GM23338 (cell line): Measurements from ENCODE around the gene NELFCD. TPM values are rescaled to one million over a fixed set of nuclear protein-coding genes. Genes with fewer than 3 reads are reported as not detected.

Experiments used
- ATAC-seq: fragments of 200-7000 bp; cut with Tn5 transposase; 3 replicates; pipeline ENCODE4 v1.9.1; 2020
- DNase-seq: peaks from one replicate; pipeline ENCODE4 v3.0.0-alpha.2; 2015; ENCODE audit warnings: low spot score
- H2AFZ ChIP-seq: fragments of 200-600 bp; sonication (generic); 2 replicates; pipeline ENCODE4 v1.8.0; 2016; ENCODE audit warnings: antibody characterized with exemption, mild to moderate bottlenecking, moderate library complexity
- H3F3A ChIP-seq: fragments of 200-600 bp; sonication (generic); replicated peaks from 2 replicates; pipeline ENCODE4 v1.8.0; 2017; ENCODE audit warnings: antibody characterized with exemption, mixed run types, low read depth
- H3K27ac ChIP-seq: fragments of 200-600 bp; sonication (generic); 2 replicates; pipeline ENCODE4 v1.6.1; 2016; ENCODE audit warnings: low read depth
- H3K27me3 ChIP-seq: fragments of 200-600 bp; sonication (generic); 2 replicates; pipeline ENCODE4 v1.8.0; 2016; ENCODE audit warnings: mild to moderate bottlenecking, mixed run types, moderate library complexity; ENCODE audit not compliant: insufficient read depth
- H3K36me3 ChIP-seq: fragments of 200-600 bp; sonication (generic); 2 replicates; pipeline ENCODE4 v1.8.0; 2016; ENCODE audit warnings: mild to moderate bottlenecking; ENCODE audit not compliant: insufficient read depth
- H3K4me1 ChIP-seq: fragments of 200-600 bp; sonication (generic); 2 replicates; pipeline ENCODE4 v1.8.0; 2016; ENCODE audit warnings: mild to moderate bottlenecking, moderate library complexity; ENCODE audit not compliant: insufficient read depth
- H3K4me2 ChIP-seq: fragments of 200-600 bp; sonication (generic); 2 replicates; pipeline ENCODE4 v1.7.1; 2017; ENCODE audit warnings: mixed run types
- H3K4me3 ChIP-seq: fragments of 200-600 bp; sonication (generic); 2 replicates; pipeline ENCODE4 v1.6.1; 2016; ENCODE audit warnings: mixed run types
- H3K79me2 ChIP-seq: fragments of 200-600 bp; sonication (generic); replicated peaks from 2 replicates; pipeline ENCODE4 v1.8.0; 2017; ENCODE audit warnings: mild to moderate bottlenecking; ENCODE audit not compliant: insufficient read depth
- H3K9me2 ChIP-seq: fragments of 200-600 bp; sonication (generic); 2 replicates; pipeline ENCODE4 v1.8.0; 2017; ENCODE audit not compliant: insufficient read depth
- H4K20me1 ChIP-seq: fragments of 200-600 bp; sonication (generic); replicated peaks from 2 replicates; pipeline ENCODE4 v1.8.0; 2017; ENCODE audit warnings: mild to moderate bottlenecking; ENCODE audit not compliant: insufficient read depth
- H3K27ac Mint-ChIP-seq: 2 replicates; pipeline ENCODE4 v1.8.0; 2020; ENCODE audit warnings: inconsistent platforms, mild to moderate bottlenecking, moderate library complexity, mixed read lengths
- H3K27me3 Mint-ChIP-seq: 3 replicates; pipeline ENCODE4 v1.8.0; 2022; ENCODE audit warnings: low read depth, mild to moderate bottlenecking, moderate library complexity, mixed read lengths, inconsistent platforms; ENCODE audit not compliant: insufficient read depth, poor library complexity
- H3K36me3 Mint-ChIP-seq: 3 replicates; pipeline ENCODE4 v1.8.0; 2021; ENCODE audit warnings: low read depth, mild to moderate bottlenecking, inconsistent platforms, moderate library complexity, mixed read lengths
- H3K4me1 Mint-ChIP-seq: 3 replicates; pipeline ENCODE4 v1.8.0; 2020; ENCODE audit warnings: mild to moderate bottlenecking, inconsistent platforms, mixed read lengths
- H3K4me3 Mint-ChIP-seq: 3 replicates; pipeline ENCODE4 v1.8.0; 2021; ENCODE audit warnings: moderate library complexity, mild to moderate bottlenecking, inconsistent platforms, mixed read lengths
- H3K9me3 Mint-ChIP-seq: 3 replicates; pipeline ENCODE4 v1.8.0; 2020; ENCODE audit warnings: moderate library complexity, mild to moderate bottlenecking, inconsistent platforms, mixed read lengths
- CREB1 ChIP-seq: fragments of 250-450 bp; sonication (Bioruptor Pico); IDR thresholded peaks from 2 replicates; pipeline ENCODE4 v1.5.0; 2020; ENCODE audit warnings: low read depth, mild to moderate bottlenecking, moderate library complexity
- CTCF ChIP-seq, 2 experiments: fragments of 200-600 bp in 1 of 2; sonication (generic) in 1 of 2; conservative IDR thresholded peaks; 2 replicates each; pipeline versions ENCODE4 v1.5.1 to v1.6.1; 2016 to 2017; ENCODE audit warnings: antibody characterized with exemption in 2 of 2, low read depth in 2 of 2, mild to moderate bottlenecking in 2 of 2, moderate library complexity in 1 of 2
- EZH2phosphoT487 ChIP-seq: fragments of 200-600 bp; sonication (generic); IDR thresholded peaks from one replicate; pipeline ENCODE4 v1.8.1; 2018; ENCODE audit warnings: antibody characterized with exemption; ENCODE audit not compliant: unreplicated experiment
- JUNB ChIP-seq: IDR thresholded peaks from one replicate; pipeline ENCODE4 v1.6.1; 2016; ENCODE audit warnings: antibody characterized with exemption; ENCODE audit not compliant: unreplicated experiment
- NANOG ChIP-seq: IDR thresholded peaks from 2 replicates; pipeline ENCODE4 v1.6.1; 2016; ENCODE audit warnings: antibody characterized with exemption, borderline replicate concordance
- POLR2AphosphoS5 ChIP-seq: IDR thresholded peaks from 2 replicates; pipeline ENCODE4 v1.6.1; 2016; ENCODE audit warnings: antibody characterized with exemption, low read depth
- REST ChIP-seq: IDR thresholded peaks from one replicate; pipeline ENCODE4 v1.6.1; 2018; ENCODE audit warnings: antibody characterized with exemption; ENCODE audit not compliant: unreplicated experiment
- STAT1 ChIP-seq: IDR thresholded peaks from one replicate; pipeline ENCODE4 v1.6.1; 2016; ENCODE audit warnings: antibody characterized with exemption; ENCODE audit not compliant: unreplicated experiment
- ZNF114 ChIP-seq: fragments of 250-450 bp; sonication (Bioruptor Pico); IDR thresholded peaks from 2 replicates; pipeline ENCODE4 v1.5.0; 2020; ENCODE audit warnings: mild to moderate bottlenecking, moderate library complexity
- ZNF331 ChIP-seq: fragments of 250-450 bp; sonication (Bioruptor Pico); IDR thresholded peaks from 2 replicates; pipeline ENCODE4 v1.5.0; 2020; ENCODE audit warnings: low read depth, mild to moderate bottlenecking, moderate library complexity
- polyA plus RNA-seq: library from polyadenylated mRNA; unstranded; fragments of >200 nt; fragmentation: Nextera tagmentation; extraction: Ambion mirVana; gene quantifications from 2 replicates; pipeline ENCODE4 v1.2.1, GENCODE V29; 2016
- total RNA-seq: library from RNA; depleted of rRNA; stranded (reverse); fragments of >200 nt; shearing (Covaris generic); gene quantifications from 2 replicates; pipeline ENCODE4 v1.2.3, GENCODE V29; 2014
- TF ChIP-seq, protein P1 (sequence below): fragments of 250-450 bp; sonication (Bioruptor Pico); IDR thresholded peaks from 2 replicates; pipeline ENCODE4 v1.5.0; 2020; ENCODE audit warnings: mild to moderate bottlenecking, moderate library complexity

NELFCD gene
- total and polyA plus RNA-seq, 2 experiments from 2014 or later = 52.9 to 75.8 TPM

GRCh38 chr20:58970146-58970545 is 10.9 kb upstream of the NELFCD start:
- Histone ChIP-seq H3K4me2 (no peak overlapping the region), H3K27me3 (no peaks in the 10 kb centered on the region), H3K4me3 (no peak overlapping the region), H3F3A (no peaks in the 10 kb centered on the region), H3K4me1 (no peaks in the 10 kb centered on the region), H3K27ac (no peak overlapping the region), H2AFZ (no peak overlapping the region), H3K36me3 (no peaks in the 10 kb centered on the region), H4K20me1 (no peaks in the 10 kb centered on the region), H3K9me2 (no peaks in the 10 kb centered on the region), H3K79me2 (no peaks in the 10 kb centered on the region)
- Mint-ChIP-seq H3K4me3 (no peak overlapping the region), H3K36me3 (no peaks in the 10 kb centered on the region; the same call in 2 of the 3 replicates), H3K27me3 (peaks cover 9% of the 10 kb centered on the region), H3K4me1 (no peaks in the 10 kb centered on the region; the same call in 1 of the 3 replicates), H3K9me3 (peaks cover 10% of the 10 kb centered on the region; the same call in 2 of the 3 replicates), H3K27ac (no peak overlapping the region)
- no peak for ATAC-seq
- DNase-seq = no peak
- TF ChIP-seq EZH2phosphoT487 (no peak), JUNB (no peak), POLR2AphosphoS5 (no peak), CTCF (conservative IDR thresholded peaks at IDR 0.05; ENCODE audit: low read depth in 2 of 2) (no peak), ZNF114 (no peak)

- Mint-ChIP-seq H3K27ac (no peak overlapping the region), H3K4me1 (no peaks in the 10 kb centered on the region; the same call in 1 of the 3 replicates), H3K4me3 (no peak overlapping the region), H3K36me3 (no peaks in the 10 kb centered on the region; the same call in 2 of the 3 replicates), H3K9me3 (peaks cover 17% of the 10 kb centered on the region; the same call in 2 of the 3 replicates), H3K27me3 (peaks cover 6% of the 10 kb centered on the region)
- H3F3A ChIP-seq = no peaks in the 10 kb centered on the region
- DNase-seq = peak; percentile 33
- no peaks in the 10 kb centered on the region for H3K4me1 ChIP-seq
- H3K79me2 ChIP-seq = no peaks in the 10 kb centered on the region
- no peaks in the 10 kb centered on the region for H3K9me2 ChIP-seq
- no peak overlapping the region for H3K27ac ChIP-seq
- H3K27me3 ChIP-seq = no peaks in the 10 kb centered on the region
- peak; percentile 57 for ATAC-seq
- H3K4me2 ChIP-seq = no peak overlapping the region
- H3K36me3 ChIP-seq = no peaks in the 10 kb centered on the region
- no peaks in the 10 kb centered on the region for H4K20me1 ChIP-seq
- H3K4me3 ChIP-seq = no peak overlapping the region
- no peak overlapping the region for H2AFZ ChIP-seq
- TF ChIP-seq, protein P1, sequence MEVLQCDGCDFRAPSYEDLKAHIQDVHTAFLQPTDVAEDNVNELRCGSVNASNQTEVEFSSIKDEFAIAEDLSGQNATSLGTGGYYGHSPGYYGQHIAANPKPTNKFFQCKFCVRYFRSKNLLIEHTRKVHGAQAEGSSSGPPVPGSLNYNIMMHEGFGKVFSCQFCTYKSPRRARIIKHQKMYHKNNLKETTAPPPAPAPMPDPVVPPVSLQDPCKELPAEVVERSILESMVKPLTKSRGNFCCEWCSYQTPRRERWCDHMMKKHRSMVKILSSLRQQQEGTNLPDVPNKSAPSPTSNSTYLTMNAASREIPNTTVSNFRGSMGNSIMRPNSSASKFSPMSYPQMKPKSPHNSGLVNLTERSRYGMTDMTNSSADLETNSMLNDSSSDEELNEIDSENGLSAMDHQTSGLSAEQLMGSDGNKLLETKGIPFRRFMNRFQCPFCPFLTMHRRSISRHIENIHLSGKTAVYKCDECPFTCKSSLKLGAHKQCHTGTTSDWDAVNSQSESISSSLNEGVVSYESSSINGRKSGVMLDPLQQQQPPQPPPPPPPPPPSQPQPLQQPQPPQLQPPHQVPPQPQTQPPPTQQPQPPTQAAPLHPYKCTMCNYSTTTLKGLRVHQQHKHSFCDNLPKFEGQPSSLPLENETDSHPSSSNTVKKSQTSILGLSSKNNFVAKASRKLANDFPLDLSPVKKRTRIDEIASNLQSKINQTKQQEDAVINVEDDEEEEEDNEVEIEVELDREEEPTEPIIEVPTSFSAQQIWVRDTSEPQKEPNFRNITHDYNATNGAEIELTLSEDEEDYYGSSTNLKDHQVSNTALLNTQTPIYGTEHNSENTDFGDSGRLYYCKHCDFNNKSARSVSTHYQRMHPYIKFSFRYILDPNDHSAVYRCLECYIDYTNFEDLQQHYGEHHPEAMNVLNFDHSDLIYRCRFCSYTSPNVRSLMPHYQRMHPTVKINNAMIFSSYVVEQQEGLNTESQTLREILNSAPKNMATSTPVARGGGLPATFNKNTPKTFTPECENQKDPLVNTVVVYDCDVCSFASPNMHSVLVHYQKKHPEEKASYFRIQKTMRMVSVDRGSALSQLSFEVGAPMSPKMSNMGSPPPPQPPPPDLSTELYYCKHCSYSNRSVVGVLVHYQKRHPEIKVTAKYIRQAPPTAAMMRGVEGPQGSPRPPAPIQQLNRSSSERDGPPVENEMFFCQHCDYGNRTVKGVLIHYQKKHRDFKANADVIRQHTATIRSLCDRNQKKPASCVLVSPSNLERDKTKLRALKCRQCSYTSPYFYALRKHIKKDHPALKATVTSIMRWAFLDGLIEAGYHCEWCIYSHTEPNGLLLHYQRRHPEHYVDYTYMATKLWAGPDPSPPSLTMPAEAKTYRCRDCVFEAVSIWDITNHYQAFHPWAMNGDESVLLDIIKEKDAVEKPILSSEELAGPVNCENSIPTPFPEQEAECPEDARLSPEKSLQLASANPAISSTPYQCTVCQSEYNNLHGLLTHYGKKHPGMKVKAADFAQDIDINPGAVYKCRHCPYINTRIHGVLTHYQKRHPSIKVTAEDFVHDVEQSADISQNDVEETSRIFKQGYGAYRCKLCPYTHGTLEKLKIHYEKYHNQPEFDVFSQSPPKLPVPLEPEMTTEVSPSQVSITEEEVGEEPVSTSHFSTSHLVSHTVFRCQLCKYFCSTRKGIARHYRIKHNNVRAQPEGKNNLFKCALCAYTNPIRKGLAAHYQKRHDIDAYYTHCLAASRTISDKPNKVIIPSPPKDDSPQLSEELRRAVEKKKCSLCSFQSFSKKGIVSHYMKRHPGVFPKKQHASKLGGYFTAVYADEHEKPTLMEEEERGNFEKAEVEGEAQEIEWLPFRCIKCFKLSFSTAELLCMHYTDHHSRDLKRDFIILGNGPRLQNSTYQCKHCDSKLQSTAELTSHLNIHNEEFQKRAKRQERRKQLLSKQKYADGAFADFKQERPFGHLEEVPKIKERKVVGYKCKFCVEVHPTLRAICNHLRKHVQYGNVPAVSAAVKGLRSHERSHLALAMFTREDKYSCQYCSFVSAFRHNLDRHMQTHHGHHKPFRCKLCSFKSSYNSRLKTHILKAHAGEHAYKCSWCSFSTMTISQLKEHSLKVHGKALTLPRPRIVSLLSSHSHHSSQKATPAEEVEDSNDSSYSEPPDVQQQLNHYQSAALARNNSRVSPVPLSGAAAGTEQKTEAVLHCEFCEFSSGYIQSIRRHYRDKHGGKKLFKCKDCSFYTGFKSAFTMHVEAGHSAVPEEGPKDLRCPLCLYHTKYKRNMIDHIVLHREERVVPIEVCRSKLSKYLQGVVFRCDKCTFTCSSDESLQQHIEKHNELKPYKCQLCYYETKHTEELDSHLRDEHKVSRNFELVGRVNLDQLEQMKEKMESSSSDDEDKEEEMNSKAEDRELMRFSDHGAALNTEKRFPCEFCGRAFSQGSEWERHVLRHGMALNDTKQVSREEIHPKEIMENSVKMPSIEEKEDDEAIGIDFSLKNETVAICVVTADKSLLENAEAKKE (CRISPR knock-in tag) = no peak
- no peak for TF ChIP-seq POLR2AphosphoS5
- no peak for TF ChIP-seq REST
- TF ChIP-seq CREB1 (CRISPR knock-in tag) = no peak
- no peak for TF ChIP-seq STAT1
- TF ChIP-seq ZNF331 (CRISPR knock-in tag) = no peak
- no peak for TF ChIP-seq NANOG
Measured at GRCh38 chr20:58971429-58971828, 9.6 kb upstream of the NELFCD start.
